IPS-NIHi7 (cell line): Measurements from ENCODE around the gene EDC4.
"Not testable (repeated sequence)": the region's sequence is repeated elsewhere in the genome, so short reads cannot be mapped to it uniquely, and the experiment has no call there.

Experiments used
- DNase-seq: peaks from one replicate; pipeline ENCODE4 v3.0.0; 2012; ENCODE audit warnings: mixed read lengths; ENCODE audit errors: extremely low spot score

The EDC4 gene

GRCh38 chr16:67910158-67910557, 37.3 kb downstream of the EDC4 start:
- DNase-seq, result no peak

- no peak for DNase-seq
These were observed 42.1 kb downstream of the EDC4 start for GRCh38 chr16:67914758-67915495.

- DNase-seq, result not testable (repeated sequence)
These were observed 42.6 kb downstream of the EDC4 start for GRCh38 chr16:67915496-67915769.

- no peak for DNase-seq
These were observed 43.2 kb downstream of the EDC4 start for GRCh38 chr16:67915831-67916723.

GRCh38 chr16:67917140-67917851, 44.4 kb downstream of the EDC4 start:
- no peak for DNase-seq

GRCh38 chr16:67917852-67918236, 45.0 kb downstream of the EDC4 start:
- DNase-seq, result no peak

- DNase-seq, result no peak
These were observed 46.9 kb downstream of the EDC4 start for GRCh38 chr16:67919622-67920221.

- DNase-seq, result no peak
These were observed 49.4 kb downstream of the EDC4 start for GRCh38 chr16:67922221-67922620.

GRCh38 chr16:67922740-67923139, 49.9 kb downstream of the EDC4 start:
- DNase-seq, result no peak

GRCh38 chr16:67923414-67924116, 50.7 kb downstream of the EDC4 start:
- no peak for DNase-seq

- DNase-seq, result no peak
These were observed 51.5 kb downstream of the EDC4 start for GRCh38 chr16:67924140-67924906.

GRCh38 chr16:67926181-67926750, 53.4 kb downstream of the EDC4 start:
- DNase-seq, result peak; percentile 51

- DNase-seq, result no peak
These were observed 54.5 kb downstream of the EDC4 start for GRCh38 chr16:67927131-67927941.

GRCh38 chr16:67928147-67928546, 55.3 kb downstream of the EDC4 start:
- DNase-seq, result no peak

- DNase-seq, result peak; percentile 89
These were observed 55.9 kb downstream of the EDC4 start for GRCh38 chr16:67928561-67929364.

- no peak for DNase-seq
These were observed 57.3 kb downstream of the EDC4 start for GRCh38 chr16:67930191-67930590.

GRCh38 chr16:67930678-67931211, 57.9 kb downstream of the EDC4 start:
- no peak for DNase-seq
